Aorta (tissue), 5 donors: ENCODE data around the gene NPEPPS. TPM values are rescaled to one million over a fixed set of nuclear protein-coding genes. Genes with fewer than 3 reads are reported as not detected.

Source experiments
- ATAC-seq: fragments of 200-7000 bp; cut with Tn5 transposase; one replicate; pipeline ENCODE4 v1.9.1; 2022; ENCODE audit warnings: moderate library complexity; ENCODE audit not compliant: low FRiP score
- DNase-seq, 2 donors: peaks; one replicate each; pipeline ENCODE4 v3.0.0-alpha.2; 2020
- H3K27ac ChIP-seq, 2 donors: one replicate each; pipeline ENCODE4 v1.5.1; 2013; ENCODE audit warnings: low read length in 2 of 2, mild to moderate bottlenecking in 2 of 2, moderate library complexity in 2 of 2, control low read depth in 1 of 2, inconsistent platforms in 1 of 2, low read depth in 1 of 2
- H3K27me3 ChIP-seq, 2 donors: one replicate each; pipeline ENCODE4 v1.6.1; 2013; ENCODE audit warnings: control low read depth in 1 of 2, low read length in 1 of 2, mild to moderate bottlenecking in 1 of 2, moderate library complexity in 1 of 2; ENCODE audit not compliant: insufficient read depth in 2 of 2, control insufficient read depth in 1 of 2
- H3K36me3 ChIP-seq, 2 donors: one replicate each; pipeline ENCODE4 v1.6.1; 2013; ENCODE audit warnings: control low read depth in 1 of 2, low read length in 1 of 2, mild to moderate bottlenecking in 1 of 2; ENCODE audit not compliant: insufficient read depth in 2 of 2, control insufficient read depth in 1 of 2
- H3K4me1 ChIP-seq, 2 donors: one replicate each; pipeline ENCODE4 v1.6.1; 2013; ENCODE audit warnings: low read length in 2 of 2, control low read depth in 1 of 2, mild to moderate bottlenecking in 1 of 2, moderate library complexity in 1 of 2; ENCODE audit not compliant: insufficient read depth in 2 of 2, control insufficient read depth in 1 of 2
- H3K4me3 ChIP-seq, 2 donors: one replicate each; pipeline ENCODE4 v1.5.1; 2013; ENCODE audit warnings: low read length in 2 of 2, control low read depth in 1 of 2, mild to moderate bottlenecking in 1 of 2
- H3K9me3 ChIP-seq: one replicate; pipeline ENCODE4 v1.6.1; 2013; ENCODE audit warnings: mild to moderate bottlenecking, low read length; ENCODE audit not compliant: control insufficient read depth
- WGBS, 2 donors: extraction: QIAGEN DNeasy Blood & Tissue Kit; methylation state at CpG; one replicate each; pipeline ENCODE4 v1.1.7; 2013; 5-methylcytosine and 5-hydroxymethylcytosine counted together
- intact Hi-C, 2 donors: fragments of 100-400 bp; cut with DNase I; formaldehyde crosslinking; loops; one replicate each; pipeline versions ENCODE4 v1.14.2 to v1.15.0; 2022
- polyA plus RNA-seq, 2 donors: library from polyadenylated mRNA; stranded (reverse); fragments of 200-250 nt; gene quantifications; one replicate each; pipeline ENCODE4 v1.2.3, GENCODE V29; 2013
- total RNA-seq, 2 donors: library from RNA; stranded (reverse); fragmentation: NEBNext Ultra II Directional; extraction: Animal tissue kit (Norgen Biotek cat#: 25700); gene quantifications; one replicate each; pipeline ENCODE4 v1.2.1, GENCODE V29; 2021
- donor health status: healthy with polysubstance abuse.
- donor health status: Bipolar disorder and iron deficiency.
- donor health status: DM: no; HTN: no; CAD: no.
- donor health status: DM: no; HTN: no; CAD: no.
- donor health status: DM: yes; HTN: yes; CAD: no.

The NPEPPS gene
- total and polyA plus RNA-seq, 4 donors = 22.5 to 143 (median 83.7) TPM

GRCh38 chr17:47618410-47618809 is 87.5 kb downstream of the NPEPPS start:
- Histone ChIP-seq H3K27me3 (no peaks in the 10 kb centered on the region), H3K4me1 (no peaks in the 10 kb centered on the region), H3K36me3 (peaks cover 0 to 2% of the 10 kb centered on the region in 2 donors)

GRCh38 chr17:47620503-47621245 is 89.8 kb downstream of the NPEPPS start:
- DNase-seq (no peak), ATAC-seq (no peak)
- Histone ChIP-seq H3K4me3 (no peak overlapping the region), H3K36me3 (peaks cover 2 to 6% of the 10 kb centered on the region in 2 donors), H3K4me1 (no peaks in the 10 kb centered on the region), H3K27me3 (no peaks in the 10 kb centered on the region), H3K9me3 (no peaks in the 10 kb centered on the region), H3K27ac (peak overlapping the region; percentile 17 to 57)
- intact Hi-C loops = no loop called here
- 76 to 84% methylated on average over 3 of the region's 3 CpGs for WGBS, 2 donors

More at GRCh38 chr17:47618410-47618809, 87.5 kb downstream of the NPEPPS start:
- Histone ChIP-seq H3K9me3 (no peaks in the 10 kb centered on the region), H3K27ac (peak overlapping the region in 1 of 2 donors; percentile 43), H3K4me3 (no peak overlapping the region)
- intact Hi-C loops = loop anchor here in 1 of 2 donors (10.0 kb wide), 3 partner anchors 254 to 384 kb away; partner anchors contain the start of gene EFCAB13
- ATAC-seq = no peak
- WGBS, 2 donors = 70 to 72% methylated on average over 4 of the region's 4 CpGs
- no peak for DNase-seq

- Histone ChIP-seq H3K4me3 (no peak overlapping the region), H3K27me3 (no peaks in the 10 kb centered on the region), H3K27ac (peak overlapping the region; percentile 47 to 57), H3K4me1 (no peaks in the 10 kb centered on the region), H3K9me3 (no peaks in the 10 kb centered on the region), H3K36me3 (peaks cover 2 to 6% of the 10 kb centered on the region in 2 donors)
- intact Hi-C loops = no loop called here
- ATAC-seq (peak; percentile 33), DNase-seq (peak; percentile 59 to 83)
- 11 to 18% methylated on average over 9 of the region's 9 CpGs for WGBS, 2 donors
These were observed 90.6 kb downstream of the NPEPPS start for GRCh38 chr17:47621293-47622179.

GRCh38 chr17:47622180-47622549 is 91.3 kb downstream of the NPEPPS start:
- WGBS, 2 donors = 21 to 31% methylated on average over 2 of the region's 2 CpGs
- Histone ChIP-seq H3K4me1 (no peaks in the 10 kb centered on the region), H3K9me3 (no peaks in the 10 kb centered on the region), H3K36me3 (peaks cover 2 to 6% of the 10 kb centered on the region in 2 donors), H3K4me3 (no peak overlapping the region), H3K27me3 (no peaks in the 10 kb centered on the region), H3K27ac (peak overlapping the region in 1 of 2 donors; percentile 36)
- DNase-seq (no peak), ATAC-seq (no peak)
- intact Hi-C loops = no loop called here

GRCh38 chr17:47624727-47625068 is 93.8 kb downstream of the NPEPPS start:
- intact Hi-C loops = no loop called here
- 44 to 55% methylated on average over 1 of the region's 1 CpG for WGBS, 2 donors
- no peaks in the 10 kb centered on the region for H3K4me1 ChIP-seq
- peaks cover 2 to 4% of the 10 kb centered on the region in 2 donors for H3K36me3 ChIP-seq
- no peak overlapping the region for H3K27ac ChIP-seq
- H3K27me3 ChIP-seq = no peaks in the 10 kb centered on the region
- no peak overlapping the region for H3K4me3 ChIP-seq
- DNase-seq = no peak
- ATAC-seq = no peak
- H3K9me3 ChIP-seq = no peaks in the 10 kb centered on the region

- DNase-seq (no peak), ATAC-seq (no peak)
- Histone ChIP-seq H3K9me3 (no peaks in the 10 kb centered on the region), H3K27me3 (no peaks in the 10 kb centered on the region), H3K36me3 (peaks cover 2 to 4% of the 10 kb centered on the region in 2 donors), H3K4me1 (no peaks in the 10 kb centered on the region), H3K4me3 (no peak overlapping the region), H3K27ac (no peak overlapping the region)
- intact Hi-C loops = no loop called here
- WGBS, 2 donors = 92 to 97% methylated on average over 8 of the region's 8 CpGs
These were observed 97.2 kb downstream of the NPEPPS start for GRCh38 chr17:47628014-47628566.

GRCh38 chr17:47629826-47630225 is 98.9 kb downstream of the NPEPPS start:
- WGBS, 2 donors = 65 to 72% methylated on average over 5 of the region's 5 CpGs
- Histone ChIP-seq H3K4me3 (no peak overlapping the region), H3K27ac (no peak overlapping the region), H3K9me3 (no peaks in the 10 kb centered on the region), H3K4me1 (no peaks in the 10 kb centered on the region), H3K27me3 (no peaks in the 10 kb centered on the region), H3K36me3 (no peaks in the 10 kb centered on the region)
- DNase-seq = no peak
- intact Hi-C loops = no loop called here
- no peak for ATAC-seq

GRCh38 chr17:47630614-47631013 is 99.7 kb downstream of the NPEPPS start:
- no peaks in the 10 kb centered on the region for H3K36me3 ChIP-seq
- intact Hi-C loops = no loop called here
- H3K9me3 ChIP-seq = no peaks in the 10 kb centered on the region
- 63 to 69% methylated on average over 2 of the region's 2 CpGs for WGBS, 2 donors
- no peaks in the 10 kb centered on the region for H3K27me3 ChIP-seq
- H3K27ac ChIP-seq = no peak overlapping the region
- no peak for ATAC-seq
- no peak overlapping the region for H3K4me3 ChIP-seq
- H3K4me1 ChIP-seq = no peaks in the 10 kb centered on the region
- DNase-seq = no peak
